T1000 (cell line): ENCODE results near the gene NUBP2.

ENCODE experiments used
- DNase-seq: peaks from one replicate; lab custom pipeline; 2025; ENCODE audit warnings: mixed read lengths; lab: John Stamatoyannopoulos, UW

Gene NUBP2, protein sequence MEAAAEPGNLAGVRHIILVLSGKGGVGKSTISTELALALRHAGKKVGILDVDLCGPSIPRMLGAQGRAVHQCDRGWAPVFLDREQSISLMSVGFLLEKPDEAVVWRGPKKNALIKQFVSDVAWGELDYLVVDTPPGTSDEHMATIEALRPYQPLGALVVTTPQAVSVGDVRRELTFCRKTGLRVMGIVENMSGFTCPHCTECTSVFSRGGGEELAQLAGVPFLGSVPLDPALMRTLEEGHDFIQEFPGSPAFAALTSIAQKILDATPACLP

DNA sequence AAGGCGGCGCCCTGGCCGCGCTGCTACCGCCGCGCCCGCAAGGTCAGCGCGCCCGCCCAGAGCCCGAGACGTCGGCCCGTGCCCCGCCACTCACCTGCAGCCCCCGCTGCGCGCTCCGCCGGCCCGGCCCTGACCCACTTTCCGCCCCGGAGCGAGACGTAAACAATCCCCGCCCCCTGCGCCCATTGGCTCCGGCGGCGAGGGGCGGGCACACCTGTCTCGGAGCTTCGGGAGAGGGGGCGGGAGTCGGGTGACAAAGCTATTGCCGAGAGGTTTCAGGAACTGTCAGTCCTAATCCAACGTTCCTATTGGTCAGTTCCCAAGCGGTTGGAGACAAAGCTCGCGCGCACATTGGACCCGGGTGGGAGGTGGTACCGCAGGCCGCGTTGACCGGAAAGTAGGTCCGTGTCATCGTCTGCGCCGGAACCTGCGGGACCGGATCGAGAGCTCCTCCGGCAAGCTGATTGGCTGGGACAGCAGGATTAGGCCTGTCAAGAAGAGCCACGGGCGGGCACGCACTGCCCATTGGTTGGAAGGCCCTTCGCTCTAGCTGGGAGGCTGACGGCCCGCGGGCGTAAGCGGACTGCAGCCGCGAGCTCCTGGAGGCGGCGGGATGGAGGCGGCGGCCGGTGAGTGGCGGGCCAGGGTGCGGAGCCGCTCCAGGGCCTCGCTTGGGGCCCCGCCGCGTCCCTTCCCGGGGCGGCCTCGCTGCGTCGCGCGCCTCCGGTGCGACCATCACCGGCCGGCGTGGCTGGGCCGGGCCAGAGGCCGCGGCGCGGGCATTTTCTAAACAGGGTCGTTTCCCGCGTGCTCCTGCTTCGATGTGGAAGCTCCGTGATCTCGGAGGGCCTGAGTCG is at the start of gene NUBP2, which contains the start of gene SPSB3:
TSS of gene NUBP2 (plus strand) at position 553 of the 857 bp plus-strand sequence. CDS start at position 614, 61 bp downstream.
TSS of gene SPSB3 (minus strand) at position 164 of the 857 bp plus-strand sequence. CDS start 1,088 bp downstream, outside the sequence.
- peak; percentile 100 for DNase-seq

DNA sequence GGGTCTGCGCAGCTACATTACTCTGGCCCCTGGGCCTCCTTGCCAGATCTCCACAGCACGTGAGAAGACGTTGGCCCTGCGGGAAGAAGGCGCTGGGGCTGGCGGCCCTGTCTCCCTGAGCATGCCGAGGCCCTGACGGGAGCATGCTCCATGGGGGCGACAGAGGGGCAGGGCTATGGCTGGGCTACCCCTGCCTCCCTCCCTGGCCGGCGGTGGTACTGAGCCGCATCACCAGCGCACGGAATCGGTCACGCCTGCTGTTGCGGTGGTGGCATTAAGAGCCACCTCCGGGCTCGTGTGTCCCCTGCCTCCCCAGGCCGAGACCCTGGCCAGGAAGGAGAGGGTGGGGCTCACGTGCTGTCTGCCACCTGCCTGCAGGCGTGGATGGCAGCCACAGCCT is 48.6 kb upstream of the NUBP2 start:
- no peak for DNase-seq

DNA sequence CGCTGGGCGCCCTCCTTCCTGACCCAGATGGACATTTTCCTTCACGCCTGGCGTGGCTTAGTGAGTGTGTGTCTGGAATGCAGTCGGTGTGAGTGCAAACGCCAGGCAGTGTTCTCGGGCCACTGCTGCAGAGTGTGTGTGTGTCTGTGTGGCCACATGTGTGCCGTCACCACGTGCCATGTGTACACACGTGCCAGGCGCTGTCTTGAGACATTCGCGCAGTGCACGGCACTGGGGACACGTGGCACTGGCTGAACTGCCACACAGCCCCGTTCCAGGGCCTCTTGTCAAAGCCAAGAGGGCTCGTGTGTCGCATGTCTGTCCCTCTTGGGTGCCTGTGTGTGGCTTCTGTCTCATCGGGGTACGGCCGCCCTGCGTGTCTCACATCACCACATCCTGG is 47.9 kb upstream of the NUBP2 start:
- no peak for DNase-seq

DNA sequence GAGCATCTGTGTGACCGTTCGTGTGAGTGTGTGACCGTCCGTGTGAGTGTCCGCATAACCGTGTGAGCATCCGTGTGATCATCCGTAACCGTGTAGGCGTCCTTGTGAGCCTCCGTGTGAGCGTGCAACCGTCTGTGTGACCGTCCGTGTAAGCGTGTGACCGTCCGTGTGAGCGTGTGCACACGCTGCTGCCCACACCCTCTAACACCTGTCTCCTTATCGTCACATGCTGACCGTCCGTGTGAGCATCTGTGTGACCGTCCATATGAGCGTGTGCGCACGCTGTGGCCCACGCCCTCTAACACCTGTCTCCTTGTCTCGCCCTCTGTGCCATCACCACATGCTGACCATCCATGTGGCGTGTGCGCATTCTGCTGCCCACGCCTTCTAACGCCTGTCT is 42.5 kb upstream of the NUBP2 start:
- no peak for DNase-seq

DNA sequence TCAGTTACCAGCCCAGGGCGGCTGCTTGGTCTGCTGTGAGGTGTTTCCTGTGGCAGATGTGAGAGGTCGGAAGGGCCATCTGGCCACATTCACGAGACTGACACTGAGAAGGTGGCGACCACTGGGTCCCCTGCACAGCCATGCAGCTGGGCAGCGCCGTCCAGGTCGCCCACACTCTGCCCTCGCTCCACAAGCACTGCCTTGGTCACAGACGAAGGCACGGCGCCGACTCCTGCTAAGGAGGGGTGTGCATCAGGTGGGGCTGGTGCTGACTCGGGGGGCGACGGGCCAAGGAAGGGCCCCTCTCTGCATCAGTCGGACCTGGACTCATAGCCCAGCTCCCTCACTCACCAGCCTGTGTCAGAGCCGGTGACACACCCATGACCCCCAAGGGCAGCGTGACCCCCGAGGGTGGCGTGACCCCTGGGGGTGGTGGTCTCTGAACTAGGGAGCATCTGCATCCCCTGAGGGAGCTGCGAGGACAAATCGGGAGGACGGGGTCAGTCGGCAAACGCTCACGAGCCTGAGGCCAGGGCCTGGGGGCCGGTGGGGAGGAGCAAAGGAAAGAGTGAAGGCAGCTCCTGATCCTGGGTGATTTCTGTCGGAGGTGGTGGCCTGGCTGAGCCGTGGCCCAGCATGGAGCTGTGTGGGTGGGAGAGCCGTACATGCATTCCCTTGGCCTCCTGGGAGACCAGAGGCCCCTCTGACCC is 41.8 kb upstream of the NUBP2 start:
- DNase-seq, result no peak

DNA sequence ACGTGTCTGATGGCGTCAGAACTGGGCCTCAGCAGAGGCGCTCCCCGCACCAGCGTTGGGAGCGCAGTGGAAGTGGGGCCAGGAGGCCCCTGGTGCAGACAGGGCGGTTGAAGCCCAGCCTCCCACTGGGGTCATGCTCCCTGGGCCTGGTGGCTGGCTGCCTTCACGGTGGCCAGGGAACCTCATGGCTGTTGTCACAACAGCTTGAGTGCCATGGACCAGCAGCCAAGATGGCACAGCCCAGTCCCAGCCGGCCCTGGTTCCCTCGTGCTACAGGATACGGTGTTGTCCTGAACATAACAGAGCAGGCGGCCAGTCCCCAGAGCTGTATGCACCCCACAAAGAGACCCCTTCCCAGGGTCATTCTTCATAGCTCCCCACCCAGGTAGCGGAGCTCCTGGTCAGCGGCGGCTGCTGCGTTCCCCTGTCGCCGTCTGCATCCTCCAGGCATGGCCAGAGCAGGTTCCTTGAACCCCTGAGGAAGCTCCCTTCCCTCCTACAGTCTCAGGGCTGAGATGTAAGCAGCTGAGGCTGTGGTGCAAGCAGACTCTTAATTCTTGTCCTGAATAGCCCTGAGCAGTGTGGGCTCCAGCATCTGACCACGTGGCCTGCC is 41.1 kb upstream of the NUBP2 start:
- no peak for DNase-seq

DNA sequence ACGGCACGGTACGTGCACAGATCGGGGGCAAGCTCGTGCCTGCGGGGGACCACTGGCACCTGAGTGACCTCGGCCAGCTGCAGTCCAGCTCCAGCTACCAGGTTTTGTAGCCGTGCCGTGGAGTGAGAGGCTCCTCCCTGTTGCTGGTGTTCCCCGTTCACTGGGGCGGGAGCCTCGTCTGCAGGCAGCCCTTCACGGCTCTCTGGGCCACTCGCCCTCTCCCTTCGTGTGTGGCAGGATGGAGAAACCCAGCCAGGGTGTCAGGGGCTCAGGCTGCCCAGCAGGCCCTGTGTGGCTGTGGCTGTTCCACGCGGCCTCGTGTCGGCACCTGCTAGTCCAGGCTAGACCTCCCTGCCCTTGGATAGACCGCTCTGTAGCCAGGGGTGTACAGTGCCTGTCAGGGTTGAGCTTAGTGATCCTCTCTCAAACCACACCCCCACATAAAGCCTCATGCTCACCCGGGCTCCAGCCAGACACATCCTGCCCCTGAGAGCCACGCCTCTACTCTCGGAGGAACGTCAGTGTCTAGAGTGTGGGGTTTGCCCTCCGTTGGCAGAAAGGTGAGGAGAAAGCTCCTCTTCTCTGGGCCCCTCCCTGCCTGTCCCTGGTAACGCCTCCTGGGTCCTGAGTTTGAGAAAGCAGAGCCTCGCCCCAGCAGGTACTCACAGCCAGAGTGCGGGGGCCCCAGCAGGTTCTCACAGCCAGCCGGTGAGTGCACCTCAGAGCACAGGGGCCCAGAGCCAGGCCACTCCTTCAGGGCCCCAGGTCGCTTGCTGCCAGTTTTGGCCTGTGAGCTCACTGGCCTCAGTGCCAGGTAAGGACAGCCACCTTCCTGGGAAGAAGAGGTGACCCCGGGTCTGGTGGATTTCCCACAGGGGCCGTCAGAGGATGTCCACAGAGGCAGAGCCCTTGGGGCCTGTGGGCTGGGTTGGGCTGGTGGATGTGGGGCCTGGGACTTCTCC is 39.1 kb upstream of the NUBP2 start:
- DNase-seq, result no peak

DNA sequence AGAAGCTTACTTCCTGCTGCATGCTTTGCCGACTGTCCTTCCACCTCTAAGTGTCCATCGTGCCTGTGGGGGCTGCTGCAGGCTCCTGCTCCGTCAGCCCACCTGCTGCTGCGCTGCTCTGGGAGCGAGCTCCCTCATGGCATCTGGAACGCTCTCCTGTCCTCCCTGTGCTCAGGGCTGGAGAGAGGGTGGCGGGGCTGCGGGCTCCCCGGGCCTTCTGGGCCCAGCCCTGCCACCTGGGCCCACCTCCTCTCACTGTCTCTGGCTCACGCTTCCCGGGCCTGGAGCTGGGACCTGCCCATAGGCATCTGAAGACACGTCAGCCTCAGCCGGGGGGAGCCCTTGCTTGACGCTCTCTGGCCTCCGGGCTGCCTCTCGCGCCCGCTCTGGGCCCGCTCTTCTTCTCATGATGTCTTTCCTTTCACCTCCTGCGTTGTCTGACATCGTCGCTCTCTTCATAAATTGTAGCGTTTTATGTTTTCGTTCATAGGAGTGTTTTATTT is 38.4 kb upstream of the NUBP2 start:
- DNase-seq, result no peak

DNA sequence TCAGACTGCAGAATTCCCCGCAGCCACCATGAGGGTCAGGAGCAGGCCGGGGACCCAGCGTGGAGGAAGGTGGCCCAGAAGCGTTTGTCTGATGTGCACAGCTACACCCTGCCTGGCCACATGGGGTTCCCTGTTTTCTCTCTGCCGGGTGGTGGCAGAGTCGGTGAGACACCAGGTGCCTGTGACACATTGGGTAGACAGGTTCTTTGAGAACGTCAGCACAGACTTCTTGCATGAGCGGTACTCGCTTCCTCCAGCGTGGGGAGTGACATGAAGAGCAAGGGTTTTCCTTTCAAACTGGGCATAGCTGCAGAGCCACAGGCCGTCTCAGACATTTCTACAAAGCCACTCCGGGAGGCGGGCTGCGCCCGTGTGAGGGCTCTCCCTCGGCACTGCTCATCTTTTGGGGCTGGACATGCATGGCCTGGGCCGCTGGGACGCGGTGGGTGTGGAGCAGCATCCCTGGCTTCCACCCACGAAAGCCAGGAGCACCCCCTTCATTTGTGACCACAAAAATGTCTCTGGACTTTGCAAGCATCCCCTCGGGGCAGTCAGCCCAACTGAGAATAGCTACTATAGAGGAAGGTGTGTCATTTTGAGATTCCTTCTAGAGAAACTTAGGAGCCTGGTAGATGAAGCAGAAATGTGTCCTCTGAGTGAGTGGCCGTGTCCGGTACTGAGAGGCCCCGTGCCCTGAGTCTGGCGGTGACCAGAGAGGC is 37.4 kb upstream of the NUBP2 start:
- peak; percentile 81 for DNase-seq

DNA sequence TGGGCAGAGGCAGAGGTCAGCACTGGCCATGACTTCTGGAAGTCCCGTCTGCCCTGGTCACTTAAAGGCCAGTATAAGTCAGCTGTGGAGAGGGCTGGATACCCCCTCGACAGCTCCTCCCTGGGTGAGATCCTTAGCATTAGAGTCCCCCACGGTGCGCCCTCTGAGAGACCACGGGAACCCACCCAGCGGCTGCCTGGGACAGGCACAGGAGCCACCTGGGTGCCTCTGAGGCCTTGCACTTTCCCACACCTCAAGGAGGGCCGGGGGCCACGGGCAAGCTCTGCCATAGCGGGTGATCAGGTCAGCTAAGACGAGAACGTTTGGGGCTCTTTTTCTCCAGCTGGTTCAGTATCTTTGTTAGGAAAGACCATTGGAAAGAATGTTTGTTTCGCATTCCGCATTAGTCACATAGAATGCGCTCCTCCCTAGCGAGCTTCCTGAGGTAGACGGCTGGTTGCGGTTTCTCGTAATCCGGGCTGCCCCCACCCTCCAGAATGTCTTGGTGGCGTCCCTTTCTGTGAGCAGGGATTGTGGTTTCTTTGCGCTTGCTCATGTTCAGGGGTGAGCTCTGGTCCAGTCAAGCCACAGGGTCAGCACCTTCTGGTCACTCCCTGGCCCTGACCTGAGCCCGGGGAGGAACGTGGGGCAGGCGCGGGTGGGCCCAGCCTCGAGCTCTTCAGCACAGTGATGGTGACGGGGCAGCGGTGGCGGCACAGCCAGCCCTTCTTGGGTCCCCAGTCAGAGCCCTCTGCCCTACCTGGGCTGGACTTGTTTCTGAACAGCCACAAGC is 36.7 kb upstream of the NUBP2 start:
- DNase-seq, result peak; percentile 55

DNA sequence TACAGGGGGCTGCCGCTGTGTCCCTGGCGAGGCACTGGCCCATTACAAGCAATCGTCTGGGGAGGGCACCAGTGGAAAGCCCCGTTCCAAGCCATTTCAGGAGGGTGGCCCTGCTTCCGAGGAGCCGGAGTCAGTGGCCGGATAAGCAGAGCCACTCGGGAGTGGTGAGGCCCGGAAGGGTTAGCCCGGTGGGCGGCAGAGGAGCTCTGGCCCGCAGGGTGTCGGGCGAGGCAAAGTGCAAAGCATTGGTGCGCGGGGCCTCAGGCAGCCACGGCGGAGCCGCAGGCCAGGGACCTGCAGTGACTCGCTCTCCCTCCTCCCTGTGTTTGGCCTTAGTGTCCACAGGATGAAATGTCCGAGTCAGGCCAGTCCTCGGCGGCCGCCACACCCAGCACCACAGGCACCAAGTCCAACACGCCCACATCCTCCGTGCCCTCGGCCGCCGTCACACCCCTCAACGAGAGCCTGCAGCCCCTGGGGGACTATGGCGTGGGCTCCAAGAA is 36.0 kb upstream of the NUBP2 start:
- DNase-seq, result no peak

DNA sequence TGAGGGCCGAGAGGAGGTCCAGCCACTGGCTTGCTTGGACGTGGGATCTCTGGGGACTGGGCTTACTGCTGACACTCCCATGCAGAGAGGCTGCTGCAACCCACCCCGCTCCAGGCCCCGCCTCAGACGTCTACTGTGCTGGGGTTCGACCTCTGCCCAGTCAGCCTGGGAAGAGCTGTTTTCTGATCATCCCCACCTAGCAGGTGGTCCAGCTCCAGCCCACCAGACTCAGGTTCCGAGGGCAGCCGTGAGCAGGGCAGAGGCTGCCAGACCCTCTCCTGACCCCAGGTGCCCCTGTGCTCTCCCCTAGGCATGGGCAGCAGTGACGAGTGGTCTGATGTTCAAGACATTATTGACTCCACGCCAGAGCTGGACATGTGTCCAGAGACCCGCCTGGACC is 34.8 kb upstream of the NUBP2 start:
- no peak for DNase-seq

DNA sequence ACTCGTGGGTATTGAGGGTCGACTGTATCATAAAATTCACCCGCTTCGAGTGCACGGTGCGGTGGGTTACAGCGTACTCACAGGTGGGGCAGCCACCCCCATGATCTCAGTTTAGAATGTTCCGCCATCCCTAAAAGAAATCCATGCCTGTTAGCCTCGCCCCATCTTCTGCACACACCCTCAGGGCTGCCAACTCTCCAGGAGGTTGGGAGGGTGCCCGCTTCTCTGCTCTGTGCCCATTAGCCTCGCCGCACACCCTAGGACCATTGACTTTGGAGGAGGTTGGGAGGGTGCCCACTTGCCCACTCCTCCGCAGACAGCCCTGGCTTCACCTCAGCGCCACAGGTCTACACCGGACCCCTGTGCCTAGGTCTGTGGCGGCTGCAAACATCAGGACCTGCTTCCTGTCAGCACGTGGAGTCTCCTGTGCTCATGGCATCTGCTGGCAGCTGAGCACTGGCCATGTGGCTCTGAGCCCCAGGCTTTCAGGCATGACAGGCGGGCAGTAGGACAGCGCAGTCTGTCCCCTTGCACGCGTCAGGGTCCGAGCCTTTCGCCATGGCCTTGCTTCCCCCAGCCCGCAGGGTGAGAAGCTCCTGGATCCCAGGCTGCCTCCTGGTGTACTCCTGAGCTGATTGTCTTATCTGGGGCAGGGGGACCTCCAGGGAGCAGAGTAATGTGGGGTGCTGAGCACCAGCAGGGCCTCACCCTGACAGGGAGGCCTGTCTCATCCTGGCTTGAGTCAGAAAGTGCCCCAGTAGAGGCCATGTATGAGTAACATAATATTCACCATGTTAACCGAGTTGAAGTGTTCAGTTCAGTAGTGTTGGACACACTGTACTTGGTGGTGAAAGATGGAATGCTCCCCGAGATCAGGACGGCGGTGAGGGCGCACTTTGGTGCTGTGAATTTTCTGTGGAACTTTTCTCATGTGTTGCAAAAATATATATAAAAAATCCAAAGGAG is 33.3 kb upstream of the NUBP2 start:
- DNase-seq, result no peak

DNA sequence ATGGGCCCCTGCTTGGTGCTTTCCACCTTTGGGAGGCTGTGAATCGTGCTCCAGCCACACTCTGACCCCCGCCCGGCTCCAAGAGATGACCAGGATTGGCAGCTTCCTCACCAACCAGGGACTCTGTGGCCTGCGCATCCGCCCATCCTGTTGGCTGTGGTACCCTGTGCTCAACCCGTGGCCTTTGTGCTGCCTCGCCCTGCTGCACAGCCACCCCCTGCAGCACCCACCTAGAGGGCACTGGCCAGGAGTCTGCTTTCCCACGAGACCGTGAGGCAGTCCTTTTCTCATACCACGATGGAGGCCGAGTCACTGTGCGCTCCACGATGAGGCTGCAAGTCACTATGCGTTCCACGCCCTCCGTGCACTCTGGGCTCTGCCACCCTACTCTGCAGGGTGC is 30.8 kb upstream of the NUBP2 start:
- no peak for DNase-seq

DNA sequence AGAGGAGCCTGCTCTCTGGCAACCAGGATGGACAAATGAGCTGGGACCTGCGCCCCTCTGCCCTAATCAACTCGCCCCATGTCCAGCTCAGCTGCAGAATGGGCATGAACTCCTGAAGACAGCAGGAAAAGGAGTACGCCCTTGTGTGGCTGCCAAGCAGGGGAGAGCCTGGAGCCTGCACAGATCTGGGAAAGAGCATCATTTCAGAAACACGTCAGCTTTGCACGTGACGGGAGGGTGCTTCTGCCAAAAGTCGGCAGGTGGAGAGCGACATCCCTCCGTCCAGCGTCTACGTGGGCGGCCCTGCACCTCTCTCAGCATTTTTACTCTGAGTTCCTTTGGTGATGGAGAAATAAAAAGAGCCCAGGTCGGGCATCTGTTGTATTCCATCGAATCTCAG is 29.9 kb upstream of the NUBP2 start:
- no peak for DNase-seq

DNA sequence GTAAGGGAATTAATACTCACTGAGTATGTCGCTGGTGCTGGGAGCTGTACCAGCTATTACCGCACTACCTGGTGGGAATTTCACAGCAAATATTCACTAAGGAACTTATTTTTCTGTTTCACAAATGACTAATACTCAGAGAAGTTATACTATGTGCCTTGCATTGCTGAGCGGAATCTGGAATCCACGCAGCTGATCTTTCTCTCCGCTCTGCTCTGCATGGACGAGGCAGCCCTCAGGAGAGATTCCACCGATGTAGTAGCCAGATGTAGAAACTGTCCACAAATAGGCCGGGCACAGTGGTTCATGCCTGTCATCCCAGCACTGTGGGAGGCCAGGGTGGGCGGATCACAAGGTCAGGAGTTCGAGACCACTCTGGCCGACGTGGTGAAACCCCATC is 28.6 kb upstream of the NUBP2 start:
- no peak for DNase-seq

DNA sequence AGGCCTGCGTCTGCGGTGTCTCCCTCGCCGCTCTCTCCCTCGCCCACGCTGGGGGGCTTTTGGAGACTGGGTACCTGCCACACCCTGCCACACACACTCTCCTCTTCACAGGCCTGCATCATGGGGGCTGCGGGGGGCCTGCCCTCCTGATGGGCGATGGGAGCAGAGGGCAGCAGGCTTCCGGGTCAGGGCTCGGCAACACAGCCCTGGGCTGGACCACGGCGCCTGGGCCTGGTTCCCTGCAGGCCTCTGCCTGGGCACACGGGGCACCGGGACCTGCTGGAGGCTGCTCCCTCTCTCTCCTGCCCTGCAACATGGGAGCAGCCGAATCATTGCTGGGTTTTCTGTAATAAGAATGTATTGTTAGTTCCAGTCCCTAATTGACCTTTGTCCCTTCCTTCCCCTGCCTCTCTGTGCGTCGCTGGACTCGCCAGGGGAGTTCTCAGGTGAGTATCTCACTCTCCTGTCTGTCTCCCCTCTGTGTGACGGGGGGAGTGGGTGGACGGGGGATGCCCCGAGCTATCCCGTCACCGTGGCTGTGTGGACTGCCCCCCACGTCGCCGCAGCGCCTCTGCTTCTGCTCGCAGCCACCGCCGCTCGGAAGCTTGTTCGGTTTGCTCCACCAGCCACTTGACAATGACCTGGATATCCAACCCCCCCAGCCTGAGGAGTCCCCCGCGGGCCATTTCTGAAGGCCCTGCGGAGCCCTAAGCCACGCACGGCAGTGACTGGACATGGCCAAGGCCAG is 24.9 kb upstream of the NUBP2 start:
- DNase-seq, result no peak
